WTC11 (cell line): Measurements from ENCODE around the gene TMEM271.

ENCODE experiments used
- CBFB ChIP-seq: sonication (generic); formaldehyde crosslinking; IDR thresholded peaks from 2 replicates; pipeline ENCODE4 v1.8.1; 2022; ENCODE audit warnings: mild to moderate bottlenecking, low read depth, missing genetic modification reagents
- GTF2I ChIP-seq: fragments of 250-450 bp; sonication (Bioruptor Pico); conservative IDR thresholded peaks from 2 replicates; pipeline ENCODE4 v1.4.0; 2021; ENCODE audit warnings: mild to moderate bottlenecking
- SP1 ChIP-seq: sonication (generic); formaldehyde crosslinking; conservative IDR thresholded peaks from 2 replicates; pipeline ENCODE4 v1.8.1; 2022; ENCODE audit warnings: missing genetic modification reagents
- ZBTB21 ChIP-seq: sonication (generic); formaldehyde crosslinking; IDR thresholded peaks from 2 replicates; pipeline ENCODE4 v1.8.1; 2023; ENCODE audit warnings: mild to moderate bottlenecking, missing genetic modification reagents, borderline replicate concordance
- TF ChIP-seq, protein P1 (sequence below): fragments of 200-600 bp; IDR thresholded peaks from 2 replicates; pipeline ENCODE4 v1.8.0; 2022; ENCODE audit warnings: antibody characterized with exemption
- TF ChIP-seq, protein P2 (sequence below): sonication (generic); formaldehyde crosslinking; IDR thresholded peaks from 2 replicates; pipeline ENCODE4 v1.8.1; 2023; ENCODE audit warnings: mild to moderate bottlenecking, missing genetic modification reagents, moderate library complexity
- TF ChIP-seq, protein P3 (sequence below): sonication (generic); formaldehyde crosslinking; IDR thresholded peaks from 2 replicates; pipeline ENCODE4 v1.8.1; 2023; ENCODE audit warnings: mild to moderate bottlenecking, moderate library complexity, missing genetic modification reagents

DNA sequence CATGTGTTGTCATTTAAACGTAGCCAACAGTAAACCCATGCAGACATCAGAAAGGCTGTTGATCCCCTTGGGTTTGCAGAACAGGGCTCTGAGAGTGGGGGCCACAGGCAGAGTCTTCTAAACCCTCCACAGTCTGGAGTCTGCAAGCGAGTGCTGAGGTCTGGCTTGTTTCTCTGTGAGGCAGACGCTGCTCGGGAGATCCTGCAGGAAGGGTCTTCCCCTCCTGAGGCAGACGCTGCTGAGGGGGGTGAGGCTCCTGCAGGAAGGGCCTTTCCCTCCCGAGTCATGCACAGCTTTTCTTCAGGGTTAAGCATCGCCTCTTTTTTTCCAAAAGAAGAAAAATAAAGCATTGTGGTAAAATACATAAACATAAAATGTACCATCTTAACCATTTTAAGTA lies 32.1 kb upstream of the TMEM271 start:
- TF ChIP-seq, protein P1, sequence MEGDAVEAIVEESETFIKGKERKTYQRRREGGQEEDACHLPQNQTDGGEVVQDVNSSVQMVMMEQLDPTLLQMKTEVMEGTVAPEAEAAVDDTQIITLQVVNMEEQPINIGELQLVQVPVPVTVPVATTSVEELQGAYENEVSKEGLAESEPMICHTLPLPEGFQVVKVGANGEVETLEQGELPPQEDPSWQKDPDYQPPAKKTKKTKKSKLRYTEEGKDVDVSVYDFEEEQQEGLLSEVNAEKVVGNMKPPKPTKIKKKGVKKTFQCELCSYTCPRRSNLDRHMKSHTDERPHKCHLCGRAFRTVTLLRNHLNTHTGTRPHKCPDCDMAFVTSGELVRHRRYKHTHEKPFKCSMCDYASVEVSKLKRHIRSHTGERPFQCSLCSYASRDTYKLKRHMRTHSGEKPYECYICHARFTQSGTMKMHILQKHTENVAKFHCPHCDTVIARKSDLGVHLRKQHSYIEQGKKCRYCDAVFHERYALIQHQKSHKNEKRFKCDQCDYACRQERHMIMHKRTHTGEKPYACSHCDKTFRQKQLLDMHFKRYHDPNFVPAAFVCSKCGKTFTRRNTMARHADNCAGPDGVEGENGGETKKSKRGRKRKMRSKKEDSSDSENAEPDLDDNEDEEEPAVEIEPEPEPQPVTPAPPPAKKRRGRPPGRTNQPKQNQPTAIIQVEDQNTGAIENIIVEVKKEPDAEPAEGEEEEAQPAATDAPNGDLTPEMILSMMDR: no peak
- TF ChIP-seq SP1 (CRISPR knock-in tag) (no peak), GTF2I (CRISPR knock-in tag) (no peak), ZBTB21 (CRISPR knock-in tag) (no peak), CBFB (CRISPR knock-in tag) (no peak)
- TF ChIP-seq, protein P2, sequence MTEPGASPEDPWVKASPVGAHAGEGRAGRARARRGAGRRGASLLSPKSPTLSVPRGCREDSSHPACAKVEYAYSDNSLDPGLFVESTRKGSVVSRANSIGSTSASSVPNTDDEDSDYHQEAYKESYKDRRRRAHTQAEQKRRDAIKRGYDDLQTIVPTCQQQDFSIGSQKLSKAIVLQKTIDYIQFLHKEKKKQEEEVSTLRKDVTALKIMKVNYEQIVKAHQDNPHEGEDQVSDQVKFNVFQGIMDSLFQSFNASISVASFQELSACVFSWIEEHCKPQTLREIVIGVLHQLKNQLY (CRISPR knock-in tag): no peak
- TF ChIP-seq, protein P3, sequence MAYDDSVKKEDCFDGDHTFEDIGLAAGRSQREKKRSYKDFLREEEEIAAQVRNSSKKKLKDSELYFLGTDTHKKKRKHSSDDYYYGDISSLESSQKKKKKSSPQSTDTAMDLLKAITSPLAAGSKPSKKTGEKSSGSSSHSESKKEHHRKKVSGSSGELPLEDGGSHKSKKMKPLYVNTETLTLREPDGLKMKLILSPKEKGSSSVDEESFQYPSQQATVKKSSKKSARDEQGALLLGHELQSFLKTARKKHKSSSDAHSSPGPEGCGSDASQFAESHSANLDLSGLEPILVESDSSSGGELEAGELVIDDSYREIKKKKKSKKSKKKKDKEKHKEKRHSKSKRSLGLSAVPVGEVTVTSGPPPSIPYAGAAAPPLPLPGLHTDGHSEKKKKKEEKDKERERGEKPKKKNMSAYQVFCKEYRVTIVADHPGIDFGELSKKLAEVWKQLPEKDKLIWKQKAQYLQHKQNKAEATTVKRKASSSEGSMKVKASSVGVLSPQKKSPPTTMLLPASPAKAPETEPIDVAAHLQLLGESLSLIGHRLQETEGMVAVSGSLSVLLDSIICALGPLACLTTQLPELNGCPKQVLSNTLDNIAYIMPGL: no peak
